Measurements from ENCODE around the gene SPAG5.

GRCh38 chr17:28534740-28535375, 64.0 kb downstream of the SPAG5 start:
- TF ChIP-seq GATA2 (IDR thresholded peaks at IDR 0.05; ENCODE audit: low read depth, low read length): no peak
- TF ChIP-seq GATA3 (IDR thresholded peaks at IDR 0.05; ENCODE audit: low read depth, low read length): no peak
